ENCODE results near the gene GPR141. TPM values are rescaled to one million over a fixed set of nuclear protein-coding genes. Genes with fewer than 3 reads are reported as not detected.

The GPR141 gene
- total RNA-seq, 1 donor from 2014 or later = 0.33 TPM

- Histone ChIP-seq H3K9me3 (replicated peaks) (no peaks in the 10 kb centered on the region), H3K36me3 (no peaks in the 10 kb centered on the region), H3K27ac (replicated peaks) (no peak overlapping the region), H3K4me1 (peaks cover 29% of the 10 kb centered on the region), H3K27me3 (ENCODE audit: low read depth) (no peaks in the 10 kb centered on the region), H3K4me3 (no peak overlapping the region)
- intact Hi-C loops (cut with micrococcal nuclease) = no loop called here
- TF ChIP-seq, protein P1, sequence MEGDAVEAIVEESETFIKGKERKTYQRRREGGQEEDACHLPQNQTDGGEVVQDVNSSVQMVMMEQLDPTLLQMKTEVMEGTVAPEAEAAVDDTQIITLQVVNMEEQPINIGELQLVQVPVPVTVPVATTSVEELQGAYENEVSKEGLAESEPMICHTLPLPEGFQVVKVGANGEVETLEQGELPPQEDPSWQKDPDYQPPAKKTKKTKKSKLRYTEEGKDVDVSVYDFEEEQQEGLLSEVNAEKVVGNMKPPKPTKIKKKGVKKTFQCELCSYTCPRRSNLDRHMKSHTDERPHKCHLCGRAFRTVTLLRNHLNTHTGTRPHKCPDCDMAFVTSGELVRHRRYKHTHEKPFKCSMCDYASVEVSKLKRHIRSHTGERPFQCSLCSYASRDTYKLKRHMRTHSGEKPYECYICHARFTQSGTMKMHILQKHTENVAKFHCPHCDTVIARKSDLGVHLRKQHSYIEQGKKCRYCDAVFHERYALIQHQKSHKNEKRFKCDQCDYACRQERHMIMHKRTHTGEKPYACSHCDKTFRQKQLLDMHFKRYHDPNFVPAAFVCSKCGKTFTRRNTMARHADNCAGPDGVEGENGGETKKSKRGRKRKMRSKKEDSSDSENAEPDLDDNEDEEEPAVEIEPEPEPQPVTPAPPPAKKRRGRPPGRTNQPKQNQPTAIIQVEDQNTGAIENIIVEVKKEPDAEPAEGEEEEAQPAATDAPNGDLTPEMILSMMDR (IDR thresholded peaks at IDR 0.05; ENCODE audit: borderline replicate concordance) = no peak
- no peak for DNase-seq
Measured at GRCh38 chr7:37732888-37733287, 49.3 kb downstream of the GPR141 start.

DNA sequence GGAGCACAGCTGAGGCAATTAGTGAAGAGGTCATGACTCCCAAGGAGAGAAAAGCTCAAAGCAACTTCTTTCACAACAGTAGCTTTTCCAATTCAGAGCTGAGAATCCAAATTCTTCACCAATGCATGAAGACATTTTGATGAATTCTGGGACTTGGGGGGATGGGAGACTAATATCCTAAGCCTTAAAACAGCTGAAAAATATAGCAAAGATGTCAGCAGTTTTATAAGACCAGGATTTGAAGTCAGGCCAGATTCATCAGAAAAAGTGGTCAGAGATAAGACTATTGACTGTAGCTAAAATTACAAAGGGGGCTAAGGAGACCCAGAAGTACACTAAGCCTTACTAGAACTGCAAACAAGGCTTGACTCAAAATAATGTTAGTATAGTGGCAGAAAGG lies 51.6 kb downstream of the GPR141 start:
- Histone ChIP-seq H3K9me3 (replicated peaks) (no peaks in the 10 kb centered on the region), H3K4me3 (no peak overlapping the region), H3K27ac (replicated peaks) (no peak overlapping the region), H3K27me3 (ENCODE audit: low read depth) (no peaks in the 10 kb centered on the region), H3K4me1 (peaks cover 12% of the 10 kb centered on the region), H3K36me3 (no peaks in the 10 kb centered on the region)
- intact Hi-C loops (cut with micrococcal nuclease) = no loop called here
- TF ChIP-seq, protein P1 (IDR thresholded peaks at IDR 0.05; ENCODE audit: borderline replicate concordance) = no peak
- DNase-seq = no peak

- no peak overlapping the region for H3K27ac ChIP-seq (replicated peaks)
- no peaks in the 10 kb centered on the region for H3K27me3 ChIP-seq (ENCODE audit: low read depth)
- DNase-seq = no peak
- H3K36me3 ChIP-seq = no peaks in the 10 kb centered on the region
- no peaks in the 10 kb centered on the region for H3K4me1 ChIP-seq
- H3K4me3 ChIP-seq = no peak overlapping the region
- no peaks in the 10 kb centered on the region for H3K9me3 ChIP-seq (replicated peaks)
- TF ChIP-seq, protein P1 (IDR thresholded peaks at IDR 0.05; ENCODE audit: borderline replicate concordance) = no peak
- intact Hi-C loops (cut with micrococcal nuclease) = no loop called here
Measured at GRCh38 chr7:37738321-37738720, 54.8 kb downstream of the GPR141 start.

DNA sequence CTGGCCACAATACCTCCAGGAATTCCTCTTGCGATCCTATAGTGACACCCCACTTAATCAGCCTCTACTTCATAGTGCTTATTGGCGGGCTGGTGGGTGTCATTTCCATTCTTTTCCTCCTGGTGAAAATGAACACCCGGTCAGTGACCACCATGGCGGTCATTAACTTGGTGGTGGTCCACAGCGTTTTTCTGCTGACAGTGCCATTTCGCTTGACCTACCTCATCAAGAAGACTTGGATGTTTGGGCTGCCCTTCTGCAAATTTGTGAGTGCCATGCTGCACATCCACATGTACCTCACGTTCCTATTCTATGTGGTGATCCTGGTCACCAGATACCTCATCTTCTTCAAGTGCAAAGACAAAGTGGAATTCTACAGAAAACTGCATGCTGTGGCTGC lies 56.8 kb downstream of the GPR141 start:
- intact Hi-C loops (cut with micrococcal nuclease) = no loop called here
- Histone ChIP-seq H3K4me1 (no peaks in the 10 kb centered on the region), H3K9me3 (replicated peaks) (no peaks in the 10 kb centered on the region), H3K36me3 (no peaks in the 10 kb centered on the region), H3K27ac (replicated peaks) (no peak overlapping the region), H3K27me3 (ENCODE audit: low read depth) (no peaks in the 10 kb centered on the region), H3K4me3 (no peak overlapping the region)
- TF ChIP-seq, protein P1 (IDR thresholded peaks at IDR 0.05; ENCODE audit: borderline replicate concordance) = no peak
- DNase-seq = no peak

- no peaks in the 10 kb centered on the region for H3K36me3 ChIP-seq
- intact Hi-C loops (cut with micrococcal nuclease) = no loop called here
Measured at GRCh38 chr7:37741776-37742175, 58.2 kb downstream of the GPR141 start.

More at GRCh38 chr7:37741776-37742175, 58.2 kb downstream of the GPR141 start:
- TF ChIP-seq, protein P1 (IDR thresholded peaks at IDR 0.05; ENCODE audit: borderline replicate concordance) = no peak
- H3K9me3 ChIP-seq (replicated peaks) = no peaks in the 10 kb centered on the region
- H3K27me3 ChIP-seq (ENCODE audit: low read depth) = no peaks in the 10 kb centered on the region
- no peak overlapping the region for H3K4me3 ChIP-seq
- DNase-seq = no peak
- no peak overlapping the region for H3K27ac ChIP-seq (replicated peaks)
- H3K4me1 ChIP-seq = no peaks in the 10 kb centered on the region
